Measurements from ENCODE around the gene RNF31. TPM values are rescaled to one million over a fixed set of nuclear protein-coding genes. Genes with fewer than 3 reads are reported as not detected.

RNF31 gene
- total and polyA plus RNA-seq, 2 of the 13 experiments (the other 11 are each of a cell fraction or from before 2014, with no cell fraction given): 48.2 to 86.8 TPM

GRCh38 chr14:24135834-24136683 lies 11.2 kb upstream of the RNF31 start, which contains the start of gene PSME1 (continued):
- TF ChIP-seq PRDM10 (CRISPR knock-in tag; IDR thresholded peaks at IDR 0.05; ENCODE audit: low read depth) (peak; percentile 73), ZNF703 (CRISPR knock-in tag; IDR thresholded peaks at IDR 0.05; ENCODE audit: borderline replicate concordance) (no peak), GTF3A (CRISPR knock-in tag; conservative IDR thresholded peaks at IDR 0.05) (no peak), ZEB1 (IDR thresholded peaks at IDR 0.05; ENCODE audit: insufficient replicate concordance, low read depth) (no peak), ZIK1 (CRISPR knock-in tag; IDR thresholded peaks at IDR 0.05; ENCODE audit: borderline replicate concordance, low read depth) (peak; percentile 6), EP300 (IDR thresholded peaks at IDR 0.05; ENCODE audit: low read depth in 2 of 2, low read length in 2 of 2) (peak; percentile 23 to 43; a peak in 1 of 4 replicates), EP300 (CRISPR knock-in tag; IDR thresholded peaks at IDR 0.05; ENCODE audit: borderline replicate concordance) (no peak), TSC22D2 (CRISPR knock-in tag; IDR thresholded peaks at IDR 0.05; ENCODE audit: borderline replicate concordance) (peak; percentile 79), E2F5 (CRISPR knock-in tag; conservative IDR thresholded peaks at IDR 0.05) (peak; percentile 75)

Data from HepG2 (cell line).